ENCODE measurements around the gene METAP1D.
"Not testable (repeated sequence)": the region's sequence is repeated elsewhere in the genome, so short reads cannot be mapped to it uniquely, and the experiment has no call there.

The METAP1D gene

DNA sequence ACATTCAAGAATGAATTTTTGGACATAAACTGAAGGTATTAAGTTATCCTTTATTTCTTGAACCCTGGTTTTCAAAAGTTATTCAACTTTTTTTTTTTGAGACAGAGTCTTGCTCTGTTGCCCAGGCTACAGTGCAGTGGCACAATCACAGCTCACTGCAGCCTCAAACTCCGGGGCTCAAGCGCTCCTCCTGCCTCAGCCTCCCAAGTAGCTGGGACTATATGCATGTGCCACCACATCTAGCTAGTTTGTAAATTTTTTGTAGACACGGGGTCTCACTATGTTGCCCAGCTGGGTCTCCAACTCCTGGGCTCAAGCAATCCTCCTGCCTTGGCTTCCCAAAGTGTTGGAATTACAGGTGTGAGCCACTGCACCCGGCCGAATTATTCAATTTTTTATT, 2.7 kb upstream of the METAP1D start:
- not testable (repeated sequence) for DNase-seq (ENCODE audit: low read depth)

DNA sequence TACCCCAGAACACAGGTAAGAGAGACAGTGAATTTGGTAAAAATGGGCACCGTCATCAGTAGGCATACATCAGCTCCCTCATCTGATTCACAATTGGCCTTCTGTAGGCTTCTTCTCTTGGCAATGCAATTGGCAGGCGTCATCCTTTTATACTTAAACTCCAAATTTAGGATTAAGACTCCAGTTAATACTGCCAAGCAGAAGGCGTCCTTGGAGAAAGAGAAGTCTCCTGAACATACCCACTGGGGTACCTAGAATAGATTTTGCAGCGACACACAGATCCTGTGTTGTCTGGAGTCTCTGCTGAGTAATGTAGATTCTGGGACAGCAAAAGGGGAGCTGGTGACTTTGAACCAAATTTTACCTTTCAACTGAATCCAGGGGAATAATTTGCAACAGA, 592 bp upstream of the METAP1D start:
- DNase-seq (ENCODE audit: low read depth) = no peak

DNA sequence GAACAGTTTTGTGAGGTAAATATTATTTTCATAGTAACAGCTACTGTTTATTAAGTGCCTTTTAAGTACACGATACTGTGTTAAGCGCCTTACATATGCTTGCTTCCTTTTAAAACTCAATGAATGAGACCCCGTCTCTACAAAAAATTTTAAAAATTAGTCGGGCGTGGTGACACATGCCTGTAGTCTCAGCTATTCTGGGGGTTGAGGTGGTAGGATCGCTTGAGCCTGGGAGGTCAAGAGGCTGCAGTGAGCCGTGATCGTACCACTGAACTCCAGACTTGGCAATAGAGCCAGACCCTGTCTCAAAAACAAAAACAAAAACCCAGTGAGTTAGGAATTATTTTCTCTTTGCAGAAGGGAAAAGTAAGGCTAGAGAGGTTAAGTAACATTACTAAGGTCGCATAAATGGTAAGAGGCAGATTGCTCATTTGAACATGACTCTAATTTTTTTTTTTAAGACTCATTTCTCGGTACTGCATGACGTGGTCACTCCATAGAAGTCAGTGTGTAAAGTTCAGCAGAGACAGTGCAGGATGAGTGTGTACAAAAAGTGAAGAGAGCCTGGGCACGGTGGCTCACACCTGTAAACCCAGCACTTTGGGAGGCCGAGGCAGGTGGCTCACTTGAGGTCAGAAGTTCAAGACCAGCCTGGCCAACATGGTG, 1.1 kb downstream of the METAP1D start:
- DNase-seq (ENCODE audit: low read depth) = no peak

DNA sequence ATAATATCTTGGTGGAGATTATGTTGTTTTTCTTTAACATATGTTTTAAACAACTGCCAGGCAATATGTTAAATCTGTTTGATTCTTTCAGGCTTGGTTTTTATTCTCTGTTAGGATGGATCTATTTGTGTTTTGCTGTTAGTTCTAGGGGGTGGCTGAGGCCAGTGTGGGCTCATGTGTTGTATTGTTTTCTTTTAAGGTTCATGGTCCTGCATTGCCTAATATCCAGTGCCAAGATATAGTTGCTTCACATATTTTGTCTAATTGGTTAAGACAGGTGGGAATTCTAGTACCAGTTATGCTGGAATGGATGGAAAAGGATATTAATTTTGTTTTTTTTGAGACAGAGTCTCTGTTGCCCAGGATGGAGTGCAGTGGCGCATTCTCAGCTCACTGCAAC, 7.6 kb downstream of the METAP1D start:
- DNase-seq (ENCODE audit: low read depth) = no peak

DNA sequence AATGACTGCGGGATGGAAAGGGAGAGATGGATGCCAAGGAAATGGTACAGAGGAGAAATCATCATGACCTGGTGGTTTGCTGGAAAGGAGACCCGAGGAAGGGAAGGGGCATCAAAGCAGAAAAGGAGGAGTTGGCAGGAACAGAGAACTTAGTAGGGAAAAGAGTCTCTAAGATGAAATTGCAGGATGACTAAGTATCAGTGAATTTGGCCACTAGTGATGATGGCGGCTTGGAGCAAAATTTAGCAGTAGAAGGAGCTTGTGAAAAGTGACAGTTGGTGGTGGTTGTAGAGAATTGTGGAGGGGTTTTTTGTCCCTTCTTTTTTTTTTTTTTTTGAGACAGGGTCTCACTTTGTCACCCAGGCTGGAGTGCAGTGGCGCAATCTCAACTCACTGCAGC, 10.1 kb downstream of the METAP1D start:
- no peak for DNase-seq (ENCODE audit: low read depth)

DNA sequence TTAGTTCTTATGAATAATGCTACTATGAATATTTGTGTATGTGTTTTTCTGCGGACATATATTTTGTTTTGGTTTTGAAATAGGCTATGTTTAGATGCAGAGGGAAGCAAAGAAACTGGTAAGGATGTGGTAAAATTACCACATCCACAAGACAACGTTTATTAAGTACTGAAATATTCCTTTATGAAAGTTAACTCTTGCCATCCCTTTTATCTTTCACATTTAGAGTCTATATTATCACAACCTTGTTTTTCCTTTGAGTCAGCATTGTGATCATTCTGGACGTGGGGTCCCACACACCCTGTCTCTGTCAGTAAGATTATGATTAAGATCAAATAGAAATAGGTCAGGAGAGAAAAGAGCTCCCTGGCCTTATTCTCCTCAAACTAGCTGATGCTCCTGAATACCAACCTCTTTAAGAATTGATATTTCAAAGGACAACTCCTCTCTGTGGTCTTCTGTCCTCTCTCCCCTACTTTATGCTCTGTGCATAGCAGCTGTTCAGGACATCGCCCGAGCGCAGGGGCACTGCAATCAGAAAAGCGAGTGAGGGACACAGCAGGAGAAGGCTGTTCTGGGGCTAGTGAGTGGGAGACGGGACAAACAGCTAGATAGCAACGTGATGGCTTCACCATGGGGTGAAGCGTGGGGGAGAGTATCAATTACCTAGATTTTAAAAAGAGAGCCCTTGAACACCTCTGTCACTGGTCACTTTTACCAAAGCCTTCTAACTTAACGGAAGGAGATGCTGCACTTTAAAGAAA, 12.2 kb downstream of the METAP1D start:
- no peak for DNase-seq (ENCODE audit: low read depth)

DNA sequence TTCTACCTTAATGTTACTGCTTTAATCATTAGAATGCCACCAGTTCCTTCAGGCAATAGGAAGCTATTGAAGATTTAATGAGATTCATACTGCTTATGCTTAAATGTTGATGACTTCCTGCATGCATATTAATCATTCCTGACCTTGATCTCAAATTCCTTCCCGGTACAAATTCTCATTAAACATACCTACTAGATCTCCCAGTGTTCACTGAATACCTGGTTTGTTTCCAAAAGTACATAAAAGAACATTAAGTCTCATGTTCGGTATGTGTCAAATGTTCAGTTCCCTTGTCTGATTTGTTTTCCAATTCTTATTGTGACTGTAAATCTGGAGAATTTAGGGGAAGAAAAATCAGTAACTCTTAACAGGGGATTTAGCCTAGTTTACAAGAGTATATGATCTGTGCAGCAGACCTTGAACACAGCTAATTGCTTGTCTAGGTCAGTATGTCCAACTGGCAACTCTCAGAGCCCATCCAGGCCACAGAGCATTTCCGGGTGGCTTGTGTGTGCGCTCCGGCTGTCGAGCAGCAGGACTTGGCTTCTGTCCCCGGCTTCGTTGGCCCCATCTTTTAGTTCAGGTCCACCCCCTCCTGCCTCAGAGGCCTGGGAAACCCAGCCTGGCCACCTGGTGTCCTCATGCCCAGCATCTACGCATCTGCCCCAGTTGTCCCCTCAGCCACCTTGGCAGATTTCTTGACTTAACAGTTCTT, 13.1 kb downstream of the METAP1D start:
- DNase-seq (ENCODE audit: low read depth) = no peak

DNA sequence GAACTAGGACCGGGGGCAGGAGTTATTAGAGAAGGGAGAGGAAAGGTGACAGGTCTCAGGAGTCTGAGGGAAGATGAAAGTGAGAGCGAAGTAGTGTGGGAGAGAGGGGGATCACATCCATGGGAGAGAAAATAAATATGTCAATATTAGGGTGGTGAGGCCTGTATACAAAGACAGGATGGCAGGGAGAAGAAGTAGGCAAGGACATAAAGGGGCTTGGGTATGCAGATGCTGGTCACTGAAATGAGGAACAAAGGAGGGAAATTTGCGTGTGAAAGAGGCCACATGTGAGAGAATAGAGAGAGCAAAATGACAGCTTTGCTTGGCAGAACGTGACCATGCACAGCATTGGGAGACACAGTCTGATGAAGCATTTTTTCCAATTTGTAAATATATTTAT, 13.6 kb downstream of the METAP1D start:
- no peak for DNase-seq (ENCODE audit: low read depth)

DNA sequence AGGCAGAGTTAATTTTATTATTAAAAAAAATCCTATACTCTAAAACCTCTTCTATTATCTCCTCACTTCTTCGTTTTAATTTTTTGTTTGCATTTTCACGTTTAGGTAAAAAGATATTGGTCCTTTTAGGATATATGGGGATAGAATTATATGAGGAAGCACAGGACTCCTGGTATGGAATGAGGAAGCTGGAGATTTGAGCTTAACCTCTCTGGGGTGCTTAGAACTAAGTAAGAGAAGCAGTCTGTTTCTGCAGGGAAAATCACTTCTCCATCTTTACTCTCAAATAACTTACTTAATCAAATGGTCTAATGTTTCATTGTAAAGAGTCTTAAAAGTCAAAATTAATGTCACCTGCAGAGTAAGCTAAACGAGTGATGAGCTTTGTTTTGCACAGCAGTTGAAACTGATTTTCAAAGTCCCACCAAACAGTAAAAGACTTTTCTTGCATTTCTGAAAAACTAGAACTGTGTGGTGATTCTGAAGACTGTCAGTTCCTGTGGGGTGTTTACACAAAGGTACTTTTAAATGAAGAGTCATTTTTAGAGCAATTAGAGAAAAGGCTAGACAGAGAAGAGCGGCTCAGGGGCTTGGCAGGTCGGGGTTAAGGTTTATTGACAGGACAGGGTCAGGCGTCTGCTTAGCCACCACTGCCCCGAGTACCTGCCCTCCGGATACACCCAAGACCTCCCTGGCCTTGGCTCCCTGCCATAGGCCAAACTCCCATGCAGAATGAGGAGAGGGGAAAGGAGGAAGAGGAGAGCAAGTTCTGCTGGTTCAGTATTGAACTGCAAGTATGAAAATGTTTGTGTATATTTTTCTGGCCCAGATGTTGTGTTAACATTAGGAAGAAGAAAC, 21.6 kb downstream of the METAP1D start:
- no peak for DNase-seq (ENCODE audit: low read depth)

DNA sequence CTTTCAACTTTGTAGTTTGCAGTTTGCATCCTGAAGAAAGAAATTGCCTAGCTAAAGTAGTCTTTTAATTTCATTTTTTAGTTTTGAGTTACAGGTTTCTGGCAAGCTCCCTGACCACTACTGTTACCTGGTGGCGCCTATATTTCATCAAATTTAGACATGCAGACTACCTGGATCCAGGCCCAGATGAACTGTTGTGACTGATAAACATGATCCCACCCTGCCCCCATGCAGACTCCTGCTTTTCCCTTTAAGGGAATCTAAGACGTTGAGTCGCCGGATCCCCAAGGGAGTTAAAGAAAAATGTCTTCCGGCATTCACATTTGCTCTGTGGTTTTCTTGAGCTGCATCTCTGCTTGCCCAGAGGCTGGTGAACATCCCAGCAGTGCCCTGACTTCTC, 22.2 kb downstream of the METAP1D start:
- DNase-seq (ENCODE audit: low read depth) = no peak

DNA sequence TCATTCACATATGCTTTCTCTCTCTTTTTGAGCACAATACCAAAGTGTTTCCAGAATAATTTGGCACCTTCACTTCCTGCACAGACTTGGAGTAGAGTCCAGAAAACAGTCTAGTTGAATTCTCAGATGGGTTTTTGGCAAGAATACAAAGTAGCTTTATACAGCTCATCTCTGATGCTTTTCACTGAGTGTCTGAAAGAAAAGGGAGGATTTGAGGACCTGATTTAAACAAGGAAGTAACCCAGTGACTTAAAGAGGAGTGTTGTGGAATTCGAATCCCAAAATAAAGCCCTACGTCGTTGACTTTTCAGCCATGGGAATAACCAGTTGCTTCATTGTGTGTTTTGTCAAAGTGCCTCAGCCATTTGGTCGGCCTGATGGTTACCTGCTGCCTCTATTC, 31.8 kb downstream of the METAP1D start:
- DNase-seq (ENCODE audit: low read depth) = no peak

DNA sequence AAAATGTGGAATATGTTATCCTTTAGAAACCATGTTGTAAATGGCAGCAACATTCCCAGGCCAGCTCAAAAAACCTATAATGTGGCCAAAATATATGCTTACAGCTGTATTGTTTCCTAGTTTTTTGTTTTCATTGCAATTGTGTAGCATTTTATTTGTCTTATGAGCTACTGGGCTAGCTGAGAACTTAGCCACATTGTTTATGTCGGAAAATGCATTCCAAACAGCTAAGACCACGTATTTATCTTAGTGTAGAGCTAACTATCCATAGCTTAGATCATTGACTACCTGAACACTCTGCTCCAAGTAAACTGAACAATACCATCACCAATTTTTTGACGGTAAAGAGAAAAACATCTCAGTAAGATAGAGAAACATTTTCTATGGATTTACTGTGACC, 38.4 kb downstream of the METAP1D start:
- DNase-seq (ENCODE audit: low read depth) = no peak

DNA sequence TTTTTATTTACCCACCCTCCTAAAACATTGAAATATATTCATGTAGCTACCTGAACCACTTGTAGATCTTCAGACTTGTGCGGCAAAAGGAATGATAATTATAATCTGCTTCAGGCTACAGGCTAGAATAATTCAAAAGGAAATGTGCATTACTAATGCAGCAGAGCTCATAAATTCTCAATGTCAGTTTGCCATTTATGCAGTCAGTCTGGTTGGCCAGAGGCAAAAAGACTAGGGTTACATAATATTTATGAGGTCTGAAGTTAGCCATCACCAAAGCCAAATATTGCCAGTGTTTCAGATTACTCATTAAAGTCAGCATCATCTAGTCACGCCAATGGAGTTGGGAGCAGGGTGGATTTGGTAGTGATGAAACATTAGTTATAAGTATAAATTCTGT, 38.9 kb downstream of the METAP1D start:
- no peak for DNase-seq (ENCODE audit: low read depth)

DNA sequence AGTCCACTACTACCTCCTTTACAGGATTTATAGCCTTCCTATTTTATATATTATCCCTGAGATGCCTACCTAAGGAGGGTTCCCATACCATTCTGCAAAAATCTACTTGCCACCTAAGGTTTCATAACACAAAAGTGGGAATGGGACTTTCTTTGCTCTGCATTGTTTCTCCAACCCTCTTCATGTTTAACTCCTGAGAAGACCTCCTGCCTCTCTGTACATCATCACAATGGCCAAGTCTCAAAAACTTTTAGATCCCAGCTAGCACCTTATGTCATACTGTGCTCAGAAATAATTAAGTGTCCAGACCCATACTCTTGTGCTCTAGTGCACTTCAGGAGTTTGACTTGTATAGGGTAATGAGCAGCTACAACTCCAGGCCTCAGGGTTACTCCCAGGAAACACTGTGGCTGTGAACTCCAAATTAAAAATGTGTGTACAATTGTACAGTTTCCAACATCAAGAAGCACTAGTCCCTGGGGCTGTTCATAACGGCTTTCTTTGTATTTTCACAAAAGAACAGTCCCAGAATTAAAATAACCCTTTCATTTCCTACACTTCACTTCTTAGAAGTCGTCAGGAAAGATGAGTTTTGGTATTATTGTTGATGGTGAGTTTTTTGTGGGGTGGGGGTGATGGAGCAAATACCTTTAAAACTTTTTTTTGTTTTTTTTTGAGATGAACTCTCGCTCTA, 39.4 kb downstream of the METAP1D start:
- no peak for DNase-seq (ENCODE audit: low read depth)

DNA sequence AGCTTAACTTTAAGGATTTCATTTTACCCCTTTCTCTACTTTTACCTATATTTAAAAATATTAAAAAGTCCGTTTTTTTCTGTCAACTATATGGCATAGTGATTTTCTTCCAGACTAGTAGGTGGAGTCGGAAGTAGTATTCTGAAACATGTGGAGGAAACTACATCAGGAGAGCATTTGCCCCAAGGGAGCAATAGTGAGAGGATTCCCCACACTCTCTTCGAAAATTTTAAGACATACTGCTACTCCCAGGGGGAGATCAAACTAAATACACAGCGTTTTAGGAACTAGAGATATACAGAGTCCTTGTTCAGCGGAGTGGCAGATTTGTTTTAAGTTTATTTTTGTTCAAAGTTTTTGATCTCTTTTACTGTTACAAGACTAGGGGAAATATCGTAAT, 40.6 kb downstream of the METAP1D start:
- no peak for DNase-seq (ENCODE audit: low read depth)

DNA sequence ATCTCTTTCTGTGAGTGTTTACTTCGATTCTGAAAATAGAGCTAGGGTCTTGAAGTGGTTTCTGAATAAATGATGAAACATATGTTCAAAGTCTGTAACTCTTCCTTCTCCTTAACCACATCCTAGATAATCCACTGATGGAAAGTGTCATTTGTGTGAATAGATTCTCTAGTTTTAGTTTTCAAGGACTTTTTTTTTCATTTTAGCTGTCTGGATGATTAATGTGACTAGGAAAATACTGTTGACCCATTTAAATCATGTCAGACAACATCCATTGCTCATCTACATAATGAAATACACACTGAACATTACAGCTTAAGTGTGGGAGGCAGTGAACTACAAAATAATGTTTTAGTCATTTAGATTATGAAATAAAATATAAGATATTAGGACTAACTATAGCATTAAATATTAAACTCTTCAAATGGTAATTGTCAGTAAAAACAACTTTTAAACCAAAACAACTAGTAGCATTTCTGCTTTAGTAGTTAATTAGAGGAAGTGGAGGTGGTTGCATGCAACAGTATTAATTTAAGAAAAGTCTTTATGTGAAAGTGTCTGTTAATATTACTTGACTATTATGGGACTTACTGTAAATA, 46.4 kb downstream of the METAP1D start:
- DNase-seq (ENCODE audit: low read depth) = no peak

DNA sequence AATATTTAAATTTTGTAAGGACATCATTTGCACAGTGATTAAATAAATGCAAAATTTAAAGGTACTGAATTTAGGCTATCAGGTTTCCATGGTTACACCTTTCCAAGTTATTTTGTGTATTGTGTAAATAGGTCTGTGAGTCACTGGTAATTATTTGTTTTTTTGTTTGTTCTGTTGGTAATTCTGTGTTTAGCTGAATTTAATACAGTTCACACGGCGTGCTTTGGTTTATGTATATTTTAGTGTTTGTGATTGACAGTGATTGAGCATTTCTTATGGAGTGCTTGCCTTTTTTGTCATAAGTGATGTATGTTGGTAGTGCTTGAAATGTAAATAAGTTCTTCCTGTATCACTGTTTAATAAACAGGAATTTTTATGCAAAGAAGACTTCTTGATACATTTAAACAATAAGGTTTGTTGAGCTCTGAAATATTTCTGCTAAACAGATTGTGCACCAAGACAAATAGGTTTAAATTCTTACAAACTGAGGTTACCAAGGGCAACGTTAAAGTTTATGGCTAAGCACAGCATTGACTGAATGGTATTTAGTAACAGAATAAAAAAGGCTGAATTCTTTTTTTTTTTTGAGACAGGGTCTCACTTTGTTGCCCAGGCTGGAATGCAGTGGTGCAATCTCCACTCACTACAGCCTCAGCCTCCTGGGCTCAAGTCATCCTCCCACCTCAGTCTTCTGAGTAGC, 47.3 kb downstream of the METAP1D start:
- no peak for DNase-seq (ENCODE audit: low read depth)

DNA sequence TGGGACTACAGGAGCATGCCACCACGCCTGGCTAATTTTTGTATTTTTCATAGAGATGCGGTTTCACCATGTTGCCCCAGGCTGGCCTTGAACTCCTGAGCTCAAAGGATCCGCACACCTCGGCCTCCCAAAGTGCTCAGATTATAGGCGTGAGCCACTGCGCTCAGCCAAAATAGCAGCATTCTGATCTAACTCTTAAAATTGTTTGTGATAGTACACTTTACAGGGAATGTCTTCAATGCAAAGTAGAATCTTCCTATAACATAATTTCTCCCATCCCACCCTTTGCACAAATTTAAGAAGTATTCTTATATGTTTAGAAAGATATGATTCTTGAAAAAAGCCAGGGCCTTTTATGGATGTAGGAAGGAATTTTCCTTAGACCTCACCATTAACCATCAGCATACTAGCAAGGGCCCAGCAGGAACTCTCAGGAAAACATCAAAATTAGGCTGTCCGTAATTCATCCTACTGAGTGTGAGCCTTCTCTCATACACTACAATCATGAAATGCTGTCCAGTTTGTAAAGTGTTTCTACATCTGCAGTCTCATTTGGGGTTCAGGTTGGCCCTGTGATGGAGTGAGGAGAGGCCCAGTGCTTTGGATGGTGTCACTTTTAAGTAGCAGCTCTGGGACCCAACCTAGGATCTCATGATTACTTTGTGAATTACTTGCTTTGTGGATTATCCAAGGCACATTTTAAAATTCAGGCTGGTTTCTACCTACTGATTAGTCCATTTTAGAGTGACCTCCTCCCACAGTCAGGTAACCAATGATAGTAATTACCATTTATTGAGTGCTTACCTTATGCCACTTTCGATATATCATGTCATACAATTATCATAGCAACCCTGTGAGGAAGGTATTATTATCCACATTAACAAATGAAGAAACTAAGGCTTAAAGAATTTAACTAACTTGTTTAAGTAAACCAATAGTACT, 48.1 kb downstream of the METAP1D start:
- no peak for DNase-seq (ENCODE audit: low read depth)

All from iris pigment epithelial cell (primary cell).